GM10266 (cell line): ENCODE measurements around the gene FAM181A.

ENCODE experiments used
- DNase-seq: peaks from one replicate; pipeline ENCODE4 v3.0.0; 2012; ENCODE audit errors: extremely low spot score
- CTCF ChIP-seq: IDR thresholded peaks from 2 replicates; pipeline ENCODE4 v1.5.1; 2012; ENCODE audit warnings: mild to moderate bottlenecking, low read depth; ENCODE audit not compliant: control insufficient read depth, insufficient read depth; ENCODE audit errors: missing control alignments

FAM181A gene

GRCh38 chr14:93944348-93945069 is 17.4 kb downstream of the FAM181A start:
- no peak for DNase-seq
- no peak for TF ChIP-seq CTCF

- no peak for TF ChIP-seq CTCF
Measured at GRCh38 chr14:93945070-93945399, 17.9 kb downstream of the FAM181A start.

GRCh38 chr14:93946104-93946503 is 19.0 kb downstream of the FAM181A start:
- no peak for TF ChIP-seq CTCF
- no peak for DNase-seq

More at GRCh38 chr14:93945070-93945399, 17.9 kb downstream of the FAM181A start:
- DNase-seq: no peak

- no peak for TF ChIP-seq CTCF
- DNase-seq: no peak
Measured at GRCh38 chr14:93946541-93947090, 19.5 kb downstream of the FAM181A start.

GRCh38 chr14:93947282-93947681 is 20.1 kb downstream of the FAM181A start:
- no peak for DNase-seq
- no peak for TF ChIP-seq CTCF

DNA sequence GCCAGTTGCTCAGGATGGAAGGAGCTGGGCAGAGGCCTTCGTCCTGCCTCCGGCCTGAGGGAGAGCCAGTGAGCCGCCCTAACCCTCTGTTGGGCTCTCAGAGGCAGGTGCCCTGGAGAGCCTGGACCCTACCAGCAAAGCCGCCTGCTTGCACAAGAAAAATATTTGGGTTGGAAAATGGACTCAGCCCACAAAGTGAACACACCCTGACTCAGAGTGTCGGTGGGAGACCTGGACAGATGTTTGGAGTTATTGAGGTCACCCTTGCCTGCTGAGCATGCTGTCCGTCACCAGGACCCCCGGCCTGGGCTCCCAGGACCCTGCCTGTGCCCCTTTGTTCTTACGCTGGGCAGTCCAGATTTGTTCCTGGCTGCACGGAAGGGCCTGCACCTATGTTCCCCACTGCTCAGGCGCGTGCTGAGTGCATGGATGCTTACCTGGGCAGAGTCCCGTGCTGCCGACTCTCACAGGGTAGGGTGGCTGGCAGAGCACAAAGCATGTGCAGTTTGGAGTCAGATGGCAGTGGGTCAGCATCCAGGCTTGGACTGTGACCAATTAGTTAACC is 22.4 kb downstream of the FAM181A start:
- DNase-seq: no peak
- no peak for TF ChIP-seq CTCF

DNA sequence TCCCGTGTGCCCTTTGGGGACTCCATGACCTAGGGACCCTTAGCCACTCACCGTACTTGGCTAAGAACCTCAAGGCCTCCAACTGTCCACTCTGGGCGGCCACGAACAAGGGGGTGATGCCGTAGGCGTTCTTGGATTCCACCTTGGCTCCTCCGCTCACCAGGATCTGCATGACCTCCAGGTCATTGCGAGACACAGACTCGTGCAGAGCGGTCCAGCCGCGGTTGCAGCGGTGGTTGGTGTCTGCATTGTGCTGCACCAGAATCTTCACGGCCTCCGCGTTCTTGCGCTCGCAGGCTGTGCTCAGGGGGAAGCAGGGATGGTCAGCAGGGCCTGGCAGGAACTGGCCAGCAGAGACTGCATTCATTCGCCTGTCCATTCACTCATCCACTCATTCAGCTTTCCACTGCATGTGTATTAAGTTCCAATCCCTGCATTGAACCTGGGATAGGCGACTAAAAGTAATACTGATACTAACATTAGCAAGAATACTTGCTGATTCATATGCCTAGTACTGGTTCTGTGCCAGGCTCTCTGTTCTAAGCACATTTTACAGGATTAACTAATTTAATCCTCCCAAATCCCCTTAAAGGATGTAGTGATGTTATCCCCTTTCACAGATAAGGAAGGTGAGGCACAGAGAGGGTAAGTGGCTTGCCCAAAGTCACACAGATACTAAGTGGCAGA is 23.9 kb downstream of the FAM181A start:
- no peak for TF ChIP-seq CTCF
- no peak for DNase-seq
